ENCODE measurements around the gene STPG1. TPM values are rescaled to one million over a fixed set of nuclear protein-coding genes. Genes with fewer than 3 reads are reported as not detected.

Gene STPG1
- total RNA-seq, result 4.3 and 8.5 TPM in 2 replicates

GRCh38 chr1:24413350-24414163 lies at the start of gene STPG1:
STPG1 (minus strand) TSS chr1:24413782; CDS start chr1:24401388, 12,394 bp downstream.

GRCh38 chr1:24415334-24415909 lies 1.8 kb upstream of the STPG1 start, which contains the start of gene NIPAL3:
NIPAL3 (plus strand) TSS chr1:24415802; CDS start chr1:24419548, 3,746 bp downstream.

DNA sequence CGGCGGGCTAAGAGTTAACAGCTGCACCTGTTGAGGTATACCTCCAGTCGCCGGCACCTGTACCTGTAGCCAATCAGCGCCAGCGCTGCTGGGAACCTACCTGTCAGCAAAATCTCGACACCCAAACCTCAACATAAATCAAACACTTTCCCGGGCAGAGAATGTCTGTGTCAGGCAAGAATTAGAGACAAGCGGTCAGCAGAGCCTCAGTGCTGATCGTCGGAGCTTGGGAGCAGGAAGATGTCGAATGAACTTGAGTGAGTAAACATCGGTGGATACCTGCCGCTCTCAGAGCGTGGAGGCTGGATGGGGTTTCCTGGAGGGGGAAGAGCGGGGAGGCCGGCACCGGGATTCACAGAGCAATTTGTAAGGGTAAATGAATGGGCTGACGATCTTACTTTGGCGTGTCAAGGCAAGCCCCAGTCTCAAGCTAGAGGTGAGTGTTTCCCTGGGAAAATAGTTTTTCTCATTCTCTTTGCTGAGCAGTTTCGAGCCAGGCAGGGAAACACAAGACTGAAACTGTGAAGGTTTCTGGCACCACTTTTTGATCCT lies 94.2 kb downstream of the STPG1 start, which contains the start of gene GRHL3:
Gene GRHL3, plus strand, starts transcription at position 46 of the 552 bp plus-strand sequence. Its CDS starts 195 bp downstream, at position 241.

Other genes starting within 250 kb of the STPG1 start
- not detected in 2 replicates for gene IFNLR1, start 226.5 kb downstream of the STPG1 start, total RNA-seq
- gene GRHL3, start 94.4 kb downstream of the STPG1 start, total RNA-seq, result not detected in 2 replicates
- 13.8 and 34.0 TPM in 2 replicates for gene NIPAL3, start 2.0 kb upstream of the STPG1 start, total RNA-seq
- 5.9 and 6.6 TPM in 2 replicates for gene RCAN3, start 89.1 kb upstream of the STPG1 start, total RNA-seq
- not detected in 2 replicates for gene NCMAP, start 142.3 kb upstream of the STPG1 start, total RNA-seq
- gene SRRM1, start 229.5 kb upstream of the STPG1 start, total RNA-seq, result 105 TPM in 2 replicates